HepG2 (cell line): ENCODE data around the gene CYP4A22. TPM values are rescaled to one million over a fixed set of nuclear protein-coding genes. Genes with fewer than 3 reads are reported as not detected.
A peak's percentile ranks its signal among the peaks of the same experiment; 100 is the strongest.

ENCODE experiments used
- KIAA2018 ChIP-seq: sonication (generic); formaldehyde crosslinking; IDR thresholded peaks from 2 replicates; pipeline ENCODE4 v1.5.0; 2020; ENCODE audit warnings: mild to moderate bottlenecking, missing genetic modification reagents, borderline replicate concordance
- NR3C1 ChIP-seq: sonication (generic); formaldehyde crosslinking; IDR thresholded peaks from 2 replicates; pipeline ENCODE4 v1.4.0; 2020; ENCODE audit warnings: missing genetic modification reagents
- POLR2G ChIP-seq: fragments of 200-400 bp; formaldehyde crosslinking; IDR thresholded peaks from 2 replicates; pipeline ENCODE4 v1.6.1; 2018; ENCODE audit warnings: mild to moderate bottlenecking, low read depth, low read length, moderate library complexity
- SOX6 ChIP-seq, 2 experiments: fragments of 450-650 bp in 1 of 2; sonication (generic) in 1 of 2; formaldehyde crosslinking in 1 of 2; IDR thresholded peaks; 2 replicates each; pipeline versions ENCODE4 v1.4.0 to v1.6.1; 2017 to 2020; ENCODE audit warnings: antibody characterized with exemption in 1 of 2, mild to moderate bottlenecking in 1 of 2, missing genetic modification reagents in 1 of 2
- TERF1 ChIP-seq: sonication (generic); formaldehyde crosslinking; IDR thresholded peaks from 2 replicates; pipeline ENCODE4 v1.8.0; 2022; ENCODE audit warnings: mild to moderate bottlenecking, missing genetic modification reagents, moderate library complexity
- ZNF225 ChIP-seq: sonication (generic); formaldehyde crosslinking; IDR thresholded peaks from 2 replicates; pipeline ENCODE4 v1.4.0; 2020; ENCODE audit warnings: mild to moderate bottlenecking, missing genetic modification reagents
- ZNF256 ChIP-seq: sonication (generic); formaldehyde crosslinking; conservative IDR thresholded peaks from 2 replicates; pipeline ENCODE4 v1.4.0; 2020; ENCODE audit warnings: missing genetic modification reagents
- ZNF431 ChIP-seq: sonication (generic); formaldehyde crosslinking; IDR thresholded peaks from 2 replicates; pipeline ENCODE4 v1.9.0; 2022; ENCODE audit warnings: missing genetic modification reagents, low read depth, mild to moderate bottlenecking, borderline replicate concordance
- polyA plus RNA-seq, 8 experiments: library from polyadenylated mRNA; depleted of rRNA in 3 of 8; stranded (reverse) in 7 of 8; unstranded in 1 of 8; fragments of >200 nt; fragmentation: Illumina TruSeq in 4 of 8; extraction: Trizol in 4 of 8; gene quantifications; 2 replicates each; pipeline versions ENCODE4 v1.2.1 to v1.2.3, GENCODE V29; 2011 to 2016; ENCODE audit warnings: low read depth in 4 of 8, missing spikeins in 1 of 8, mixed read lengths in 1 of 8; ENCODE audit not compliant: insufficient read depth in 1 of 8
- total RNA-seq, 5 experiments: library from RNA; depleted of rRNA; stranded (reverse); fragments of >200 nt; fragmentation: Illumina TruSeq; extraction: Trizol; gene quantifications; 2 replicates each; pipeline ENCODE4 v1.2.3, GENCODE V29; 2016; ENCODE audit warnings: low read depth in 1 of 5
- TF ChIP-seq, protein P1 (sequence below): sonication (generic); formaldehyde crosslinking; IDR thresholded peaks from 2 replicates; pipeline ENCODE4 v1.4.0; 2020; ENCODE audit warnings: mild to moderate bottlenecking, missing genetic modification reagents

Gene CYP4A22
- total and polyA plus RNA-seq, 2 of the 13 experiments (the other 11 are each of a cell fraction or from before 2014, with no cell fraction given), result not detected

GRCh38 chr1:47192458-47193384 is 55.5 kb downstream of the CYP4A22 start (continued):
- TF ChIP-seq KIAA2018 (CRISPR knock-in tag) (no peak), POLR2G (peak; percentile 54), ZNF256 (CRISPR knock-in tag) (0 out of 2 replicates have a peak, but pooled peaks have one; percentile 25), SOX6 (IDR thresholded peaks at IDR 0.05) (no peak), SOX6 (CRISPR knock-in tag; IDR thresholded peaks at IDR 0.05) (peak; percentile 56), ZNF225 (CRISPR knock-in tag) (0 out of 2 replicates have a peak, but pooled peaks have one; percentile 42), TERF1 (CRISPR knock-in tag) (no peak), ZNF431 (CRISPR knock-in tag) (peak; percentile 91; the same call in 1 of the 2 replicates), NR3C1 (CRISPR knock-in tag) (no peak)
- TF ChIP-seq, protein P1, sequence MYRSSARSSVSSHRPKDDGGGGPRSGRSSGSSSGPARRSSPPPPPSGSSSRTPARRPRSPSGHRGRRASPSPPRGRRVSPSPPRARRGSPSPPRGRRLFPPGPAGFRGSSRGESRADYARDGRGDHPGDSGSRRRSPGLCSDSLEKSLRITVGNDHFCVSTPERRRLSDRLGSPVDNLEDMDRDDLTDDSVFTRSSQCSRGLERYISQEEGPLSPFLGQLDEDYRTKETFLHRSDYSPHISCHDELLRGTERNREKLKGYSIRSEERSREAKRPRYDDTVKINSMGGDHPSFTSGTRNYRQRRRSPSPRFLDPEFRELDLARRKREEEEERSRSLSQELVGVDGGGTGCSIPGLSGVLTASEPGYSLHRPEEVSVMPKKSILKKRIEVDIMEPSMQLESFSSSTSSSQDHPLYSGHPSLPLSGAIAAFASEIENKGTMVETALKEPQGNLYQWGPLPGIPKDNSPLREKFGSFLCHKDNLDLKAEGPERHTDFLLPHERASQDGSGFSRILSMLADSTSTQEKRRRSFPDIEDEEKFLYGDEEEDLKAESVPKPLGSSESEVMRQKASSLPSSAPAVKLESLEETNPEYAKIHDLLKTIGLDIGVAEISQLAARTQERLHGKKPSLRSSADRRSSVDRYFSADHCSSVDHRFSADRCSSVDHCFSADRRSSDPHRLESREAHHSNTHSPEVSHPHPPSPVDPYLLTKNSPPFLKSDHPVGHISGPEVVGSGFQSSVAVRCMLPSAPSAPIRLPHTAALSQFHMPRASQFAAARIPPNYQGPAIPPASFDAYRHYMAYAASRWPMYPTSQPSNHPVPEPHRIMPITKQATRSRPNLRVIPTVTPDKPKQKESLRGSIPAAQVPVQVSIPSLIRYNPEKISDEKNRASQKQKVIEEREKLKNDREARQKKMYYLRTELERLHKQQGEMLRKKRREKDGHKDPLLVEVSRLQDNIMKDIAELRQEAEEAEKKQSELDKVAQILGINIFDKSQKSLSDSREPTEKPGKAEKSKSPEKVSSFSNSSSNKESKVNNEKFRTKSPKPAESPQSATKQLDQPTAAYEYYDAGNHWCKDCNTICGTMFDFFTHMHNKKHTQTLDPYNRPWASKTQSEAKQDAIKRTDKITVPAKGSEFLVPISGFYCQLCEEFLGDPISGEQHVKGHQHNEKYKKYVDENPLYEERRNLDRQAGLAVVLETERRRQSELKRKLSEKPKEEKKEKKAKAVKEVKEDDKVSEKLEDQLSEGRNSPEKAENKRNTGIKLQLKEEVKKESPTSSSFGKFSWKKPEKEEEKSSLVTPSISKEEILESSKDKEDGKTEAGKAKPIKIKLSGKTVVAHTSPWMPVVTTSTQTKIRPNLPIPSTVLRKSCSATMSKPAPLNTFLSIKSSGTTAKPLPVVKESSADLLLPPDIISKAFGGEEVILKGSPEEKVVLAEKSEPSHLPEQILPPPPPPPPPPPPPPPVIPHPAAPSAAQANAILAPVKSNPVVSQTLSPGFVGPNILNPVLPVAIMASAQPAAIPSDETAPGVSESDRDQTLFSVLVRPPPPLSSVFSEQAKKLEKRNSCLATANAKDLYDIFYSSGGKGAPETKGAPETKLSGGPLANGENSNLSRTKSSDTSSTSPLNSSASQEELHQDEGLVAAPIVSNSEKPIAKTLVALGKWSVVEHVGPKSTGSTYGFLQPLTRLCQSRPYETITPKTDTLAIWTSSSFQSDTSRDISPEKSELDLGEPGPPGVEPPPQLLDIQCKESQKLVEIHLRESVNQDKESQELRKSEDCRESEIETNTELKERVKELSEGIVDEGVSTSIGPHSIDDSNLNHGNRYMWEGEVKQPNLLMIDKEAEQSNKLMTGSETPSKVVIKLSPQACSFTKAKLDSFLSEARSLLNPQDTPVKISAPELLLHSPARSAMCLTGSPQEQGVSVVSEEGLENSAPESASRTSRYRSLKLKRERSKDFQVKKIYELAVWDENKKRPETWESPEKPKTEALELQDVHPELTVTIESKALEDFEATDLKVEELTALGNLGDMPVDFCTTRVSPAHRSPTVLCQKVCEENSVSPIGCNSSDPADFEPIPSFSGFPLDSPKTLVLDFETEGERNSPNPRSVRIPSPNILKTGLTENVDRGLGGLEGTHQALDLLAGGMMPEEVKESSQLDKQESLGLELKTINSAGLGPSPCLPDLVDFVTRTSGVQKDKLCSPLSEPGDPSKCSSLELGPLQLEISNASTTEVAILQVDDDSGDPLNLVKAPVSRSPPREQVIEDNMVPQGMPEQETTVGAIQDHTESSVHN (CRISPR knock-in tag), result no peak
